RWPE1 (cell line): ENCODE results near the gene ZNF44.

ENCODE experiments used
- CTCF ChIA-PET: fragments of 350-600 bp; sonication (Branson Sonifier 250); formaldehyde crosslinking; extraction: SDS; loops from one replicate; lab custom pipeline; 2021; lab: Yijun Ruan, JAX
- POLR2A ChIA-PET: fragments of 400-600 bp; formaldehyde crosslinking; extraction: SDS; loops from one replicate; lab custom pipeline; 2020; ENCODE audit warnings: antibody characterized with exemption; ENCODE audit not compliant: low non-redundant PET; lab: Yijun Ruan, JAX
- DNase-seq: peaks from one replicate; pipeline ENCODE4 v3.0.0; 2012; ENCODE audit warnings: low spot score
- H3K27ac ChIP-seq: fragments of 450-650 bp; 2 replicates; pipeline ENCODE4 v1.5.1; 2017
- TF ChIP-seq, protein P1 (sequence below): fragments of 450-650 bp; conservative IDR thresholded peaks from 2 replicates; pipeline ENCODE4 v1.5.1; 2017; ENCODE audit warnings: low read depth, mild to moderate bottlenecking

Gene ZNF44

GRCh38 chr19:12287958-12288500, 6.7 kb downstream of the ZNF44 start:
- no peak for DNase-seq
- peak overlapping the region; percentile 85 for H3K27ac ChIP-seq
- CTCF ChIA-PET, result no interaction called here
- POLR2A ChIA-PET, result interaction anchor here (0.5 kb wide), 1 partner anchor 474 kb away, joined by 3 read pairs; the partner anchor contains the start of gene ZNF440
- TF ChIP-seq, protein P1, sequence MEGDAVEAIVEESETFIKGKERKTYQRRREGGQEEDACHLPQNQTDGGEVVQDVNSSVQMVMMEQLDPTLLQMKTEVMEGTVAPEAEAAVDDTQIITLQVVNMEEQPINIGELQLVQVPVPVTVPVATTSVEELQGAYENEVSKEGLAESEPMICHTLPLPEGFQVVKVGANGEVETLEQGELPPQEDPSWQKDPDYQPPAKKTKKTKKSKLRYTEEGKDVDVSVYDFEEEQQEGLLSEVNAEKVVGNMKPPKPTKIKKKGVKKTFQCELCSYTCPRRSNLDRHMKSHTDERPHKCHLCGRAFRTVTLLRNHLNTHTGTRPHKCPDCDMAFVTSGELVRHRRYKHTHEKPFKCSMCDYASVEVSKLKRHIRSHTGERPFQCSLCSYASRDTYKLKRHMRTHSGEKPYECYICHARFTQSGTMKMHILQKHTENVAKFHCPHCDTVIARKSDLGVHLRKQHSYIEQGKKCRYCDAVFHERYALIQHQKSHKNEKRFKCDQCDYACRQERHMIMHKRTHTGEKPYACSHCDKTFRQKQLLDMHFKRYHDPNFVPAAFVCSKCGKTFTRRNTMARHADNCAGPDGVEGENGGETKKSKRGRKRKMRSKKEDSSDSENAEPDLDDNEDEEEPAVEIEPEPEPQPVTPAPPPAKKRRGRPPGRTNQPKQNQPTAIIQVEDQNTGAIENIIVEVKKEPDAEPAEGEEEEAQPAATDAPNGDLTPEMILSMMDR, result no peak

- ChIA-PET POLR2A (no interaction called here), CTCF (no interaction called here)
- H3K27ac ChIP-seq, result no peak overlapping the region
- TF ChIP-seq, protein P1, result no peak
- no peak for DNase-seq
Measured at GRCh38 chr19:12284631-12285030, 10.1 kb downstream of the ZNF44 start.

DNA sequence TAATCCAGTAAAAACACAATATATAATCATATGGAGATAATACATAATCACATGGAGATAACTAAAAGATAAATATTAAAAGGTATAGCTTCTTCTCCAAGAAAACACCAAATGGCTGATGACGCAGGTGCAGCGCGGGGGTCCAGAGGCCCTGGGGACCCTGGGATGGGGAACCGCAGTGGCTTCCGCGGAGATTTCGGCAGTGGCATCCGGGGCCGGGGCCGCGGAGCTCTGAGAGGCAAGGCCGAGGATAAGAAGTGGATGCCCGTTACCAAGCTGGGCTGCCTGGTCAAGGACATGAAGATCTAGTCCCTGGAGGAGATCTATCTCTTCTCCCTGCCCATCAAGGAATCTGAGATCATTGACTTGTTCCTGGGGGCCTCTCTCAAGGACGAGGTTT, 10.5 kb downstream of the ZNF44 start:
- DNase-seq, result no peak
- ChIA-PET CTCF (no interaction called here), POLR2A (no interaction called here)
- TF ChIP-seq, protein P1, result no peak
- H3K27ac ChIP-seq, result no peak overlapping the region

DNA sequence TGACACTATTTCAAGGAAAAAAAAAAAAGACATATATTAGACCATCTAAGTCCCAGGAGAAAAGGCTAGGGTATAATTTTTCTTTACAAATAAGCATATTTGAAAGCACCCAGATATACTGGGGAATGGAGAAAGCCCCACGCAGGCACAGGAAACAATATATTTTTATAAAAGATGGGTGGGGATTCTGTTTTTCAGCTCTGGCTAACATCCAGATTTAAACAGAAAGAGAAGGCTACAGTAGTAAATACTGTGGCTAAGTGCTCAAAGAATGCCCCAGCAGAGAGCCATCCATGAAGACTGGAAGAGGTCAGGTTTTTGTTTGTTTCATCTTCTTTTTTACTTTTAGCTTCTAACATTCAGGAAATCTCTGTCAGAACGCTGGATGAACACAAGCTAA, 16.0 kb downstream of the ZNF44 start:
- TF ChIP-seq, protein P1, result no peak
- CTCF ChIA-PET, result no interaction called here
- H3K27ac ChIP-seq, result no peak overlapping the region
- POLR2A ChIA-PET, result no interaction called here
- DNase-seq, result no peak

- ChIA-PET POLR2A (no interaction called here), CTCF (no interaction called here)
- TF ChIP-seq, protein P1, result no peak
- no peak overlapping the region for H3K27ac ChIP-seq
- DNase-seq, result no peak
Measured at GRCh38 chr19:12272980-12273901, 21.4 kb downstream of the ZNF44 start.

DNA sequence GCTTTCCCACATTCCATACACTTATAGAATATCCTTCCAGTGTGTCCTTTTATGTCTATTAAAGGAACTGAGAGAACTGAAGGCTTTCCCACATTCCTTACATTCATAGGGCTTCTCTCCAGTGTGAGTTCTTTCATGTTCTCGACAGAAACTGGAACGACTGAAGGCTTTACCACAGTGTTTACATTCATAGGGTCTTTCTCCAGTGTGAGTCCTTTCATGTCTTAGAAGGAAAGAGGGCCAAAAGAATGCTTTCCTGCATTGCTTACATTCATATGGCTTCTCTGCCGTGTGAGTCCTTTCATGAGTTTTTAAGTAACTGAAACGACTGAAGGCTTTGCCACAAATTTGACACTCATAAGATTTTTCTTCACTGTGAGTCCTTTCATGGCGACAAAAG, 22.3 kb downstream of the ZNF44 start:
- TF ChIP-seq, protein P1, result no peak
- POLR2A ChIA-PET, result no interaction called here
- CTCF ChIA-PET, result no interaction called here
- H3K27ac ChIP-seq, result no peak overlapping the region
- no peak for DNase-seq
